ELR (cell line): ENCODE data around the gene ANKK1.

Source experiments
- DNase-seq: peaks from one replicate; pipeline ENCODE4 v3.0.0-alpha.2; 2015; ENCODE audit warnings: low read depth

The ANKK1 gene

DNA sequence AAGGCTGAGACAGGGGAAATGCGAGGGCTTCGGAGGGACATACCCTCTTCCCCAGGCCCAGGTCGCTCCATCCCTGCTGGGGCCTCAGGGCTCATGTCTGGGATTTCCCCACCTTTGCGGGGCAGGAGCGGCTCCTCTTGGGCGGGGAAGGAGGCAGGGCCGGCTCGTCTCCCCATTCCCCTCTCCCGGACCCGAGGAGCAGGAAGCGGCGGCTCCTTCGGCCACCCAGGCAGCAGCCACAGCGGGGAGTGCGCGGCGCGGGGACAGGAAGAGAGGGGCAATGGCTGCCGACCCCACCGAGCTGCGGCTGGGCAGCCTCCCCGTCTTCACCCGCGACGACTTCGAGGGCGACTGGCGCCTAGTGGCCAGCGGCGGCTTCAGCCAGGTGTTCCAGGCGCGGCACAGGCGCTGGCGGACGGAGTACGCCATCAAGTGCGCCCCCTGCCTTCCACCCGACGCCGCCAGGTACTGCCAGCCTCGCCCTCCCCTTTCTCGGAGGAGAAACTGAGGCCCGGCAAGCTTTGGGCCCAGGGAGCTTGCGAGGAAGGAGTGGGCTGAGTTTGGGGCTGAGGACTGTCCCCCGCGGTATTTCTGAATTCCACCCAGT is at the start of gene ANKK1:
ANKK1 (plus strand) TSS at position 175 of the 607 bp plus-strand sequence; CDS start at position 281, 106 bp downstream.
- no peak for DNase-seq

- no peak for DNase-seq
Measured at GRCh38 chr11:113338730-113339129, 48.8 kb upstream of the ANKK1 start.

- no peak for DNase-seq
Measured at GRCh38 chr11:113339929-113340589, 47.5 kb upstream of the ANKK1 start.

GRCh38 chr11:113341388-113342165 is 46.0 kb upstream of the ANKK1 start:
- no peak for DNase-seq

GRCh38 chr11:113345978-113346377 is 41.6 kb upstream of the ANKK1 start:
- no peak for DNase-seq

GRCh38 chr11:113349528-113349927 is 38.1 kb upstream of the ANKK1 start:
- DNase-seq: no peak

GRCh38 chr11:113350336-113351067 is 37.1 kb upstream of the ANKK1 start:
- DNase-seq: no peak

GRCh38 chr11:113351068-113351450 is 36.5 kb upstream of the ANKK1 start:
- no peak for DNase-seq

DNA sequence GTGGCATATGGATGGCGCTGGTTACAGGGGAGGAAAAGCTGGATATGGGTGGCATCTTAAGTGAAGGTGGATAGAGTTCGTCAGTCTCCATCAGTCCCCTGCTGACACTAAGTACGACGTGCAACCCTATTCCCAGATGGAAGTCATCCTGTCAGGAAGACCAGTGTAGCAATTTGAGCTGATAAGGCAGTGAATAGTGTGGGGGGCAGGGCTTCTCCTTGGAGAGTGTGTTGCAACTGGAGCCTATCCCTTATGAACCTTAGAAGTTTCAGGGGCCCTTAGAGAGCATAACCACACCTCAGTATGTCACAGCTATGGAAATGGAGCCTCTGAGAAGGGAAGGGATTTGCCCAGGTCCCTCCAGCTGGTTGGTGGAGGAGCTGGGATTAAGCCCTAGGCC is 36.1 kb upstream of the ANKK1 start:
- no peak for DNase-seq

DNA sequence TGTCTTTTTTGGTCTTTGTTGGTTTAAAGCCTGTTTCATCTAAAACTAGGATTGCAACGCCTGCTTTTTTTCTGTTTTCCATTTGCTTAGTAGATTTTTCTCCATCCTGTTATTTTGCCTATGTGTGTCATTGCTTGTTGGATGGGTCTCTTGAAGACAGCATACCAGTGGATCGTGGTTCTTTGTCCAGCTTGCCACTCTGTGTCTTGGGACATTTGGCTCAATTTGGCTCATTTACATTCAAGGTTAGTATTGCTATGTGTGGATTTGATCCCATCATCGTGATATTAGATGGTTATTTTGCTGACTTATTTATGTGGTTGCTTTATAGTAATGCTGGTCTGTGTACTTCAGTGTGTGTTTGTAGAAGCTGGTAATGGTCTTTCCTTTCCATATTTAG is 31.4 kb upstream of the ANKK1 start:
- no peak for DNase-seq

DNA sequence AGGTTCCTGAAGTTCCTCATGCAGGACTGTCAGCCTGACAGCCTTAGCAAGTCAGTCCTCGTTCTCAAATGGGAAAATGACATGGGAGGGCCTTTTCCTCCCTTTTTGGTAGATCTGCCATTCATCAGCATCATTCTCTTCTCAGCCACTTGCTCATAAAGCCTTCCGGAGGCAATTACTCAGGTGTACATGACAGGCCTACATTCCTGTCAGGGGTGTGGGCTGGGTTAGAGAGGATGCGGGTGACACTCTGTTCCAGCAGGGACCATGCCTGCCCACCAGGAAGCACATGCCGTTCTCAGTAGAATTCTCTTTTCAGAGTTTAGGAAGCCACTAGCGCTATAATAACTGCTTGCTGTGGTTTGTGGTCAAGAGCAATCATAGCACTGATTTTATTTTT is 24.2 kb upstream of the ANKK1 start:
- no peak for DNase-seq

DNA sequence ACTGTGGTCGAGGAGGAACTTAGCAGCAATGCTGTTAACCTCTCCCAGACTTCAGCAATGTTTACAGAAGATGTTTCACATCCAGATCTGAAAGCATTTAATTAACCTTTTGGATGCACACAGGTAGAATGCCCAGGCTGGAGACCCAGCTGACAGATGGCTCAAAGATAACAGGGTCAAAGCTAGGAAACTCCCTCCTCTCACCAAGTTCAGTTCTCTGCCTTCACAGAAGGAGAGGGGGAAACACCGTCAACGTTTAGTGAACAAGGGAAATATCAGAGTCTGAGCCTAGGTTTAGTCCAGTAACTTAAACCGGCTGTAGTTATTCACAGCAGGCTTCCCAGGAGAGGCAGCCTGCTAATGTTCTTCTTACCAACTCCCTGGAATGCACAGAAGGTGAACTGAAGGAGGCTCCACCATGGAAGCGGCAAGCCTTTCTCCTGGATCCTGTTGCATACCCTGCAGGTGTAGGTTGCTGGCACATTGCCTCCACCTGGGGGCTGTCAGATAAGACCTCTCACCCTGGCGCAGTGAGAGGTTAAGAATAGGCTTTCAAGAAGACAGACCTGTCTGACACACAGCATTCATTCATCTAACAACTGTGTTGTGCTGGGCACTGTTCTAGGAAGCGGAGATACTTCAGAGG is 23.5 kb upstream of the ANKK1 start:
- DNase-seq: no peak

DNA sequence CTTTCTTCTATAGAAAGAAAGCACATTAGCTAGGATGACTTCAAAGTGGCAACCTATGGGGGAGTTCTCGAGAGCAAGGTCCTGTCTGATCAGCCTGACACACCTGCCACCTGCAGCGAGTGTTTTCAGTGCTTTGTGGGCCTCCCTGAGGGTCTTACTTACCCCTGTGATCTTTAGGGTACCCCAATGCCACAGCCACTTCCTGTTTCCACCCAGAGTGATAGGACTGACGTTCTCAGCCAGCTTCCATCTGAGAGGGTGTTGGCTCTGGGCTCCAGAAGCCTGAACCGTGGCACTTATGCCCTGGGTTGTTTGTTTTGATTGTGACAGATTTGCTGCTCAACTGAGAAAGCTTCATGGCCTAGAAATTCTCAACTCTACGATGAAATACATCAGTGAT is 21.7 kb upstream of the ANKK1 start:
- no peak for DNase-seq

DNA sequence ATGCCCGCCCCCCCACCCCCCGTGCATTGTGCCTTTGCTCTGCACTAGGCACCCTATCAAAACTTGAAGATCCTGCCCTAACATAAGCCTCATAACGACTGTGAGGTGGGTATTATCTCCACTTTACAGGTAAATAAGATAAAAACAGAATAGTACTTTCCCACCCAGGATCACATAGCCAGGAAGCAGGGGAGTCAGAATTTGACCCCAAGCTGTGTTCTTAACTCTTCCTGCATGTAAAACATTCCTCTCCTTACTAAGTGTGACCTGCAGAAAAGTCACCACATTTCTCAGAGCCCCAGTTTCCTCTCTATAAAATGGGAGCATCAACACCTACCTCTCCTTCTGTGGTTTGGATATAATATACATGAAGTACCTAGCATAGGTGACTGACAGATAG is 18.2 kb upstream of the ANKK1 start:
- DNase-seq: no peak

DNA sequence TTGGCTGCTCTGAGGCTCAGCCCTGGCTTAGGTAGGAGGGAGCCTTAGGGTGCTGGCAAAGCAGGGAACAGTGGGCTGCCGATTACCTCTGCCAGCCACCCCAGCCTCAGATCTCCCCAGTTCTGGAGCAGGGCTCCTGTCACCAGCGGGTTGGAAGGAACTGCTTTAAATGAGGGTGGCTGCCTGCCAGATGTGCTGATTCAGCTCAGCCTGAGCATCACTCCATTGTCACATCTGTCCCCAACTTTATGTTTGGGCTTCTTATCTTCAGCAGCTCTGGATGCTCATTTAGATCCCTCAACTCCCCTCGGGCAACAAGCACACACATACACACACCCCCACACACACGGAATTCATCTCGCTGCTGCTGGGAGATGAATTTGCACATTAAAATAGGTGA is 16.9 kb upstream of the ANKK1 start:
- DNase-seq: no peak

DNA sequence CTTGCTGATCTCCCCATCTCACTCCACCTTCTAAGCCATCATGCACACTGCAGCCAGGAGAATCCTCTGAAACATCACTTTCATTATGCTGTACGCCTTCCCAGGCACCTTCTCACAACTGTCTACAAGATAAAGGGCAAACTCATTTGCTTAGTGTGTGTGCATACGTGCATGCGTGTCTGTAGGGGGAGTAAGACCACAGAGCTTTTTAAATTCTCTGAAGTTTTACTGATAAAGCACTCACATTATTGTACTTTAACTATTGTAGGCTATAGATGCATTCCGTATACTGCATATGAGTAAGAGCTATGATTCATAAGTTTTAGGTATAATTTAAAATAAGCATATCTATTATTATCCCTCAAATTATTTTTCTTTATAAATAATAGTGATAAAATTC is 15.3 kb upstream of the ANKK1 start:
- DNase-seq: peak; percentile 31

DNA sequence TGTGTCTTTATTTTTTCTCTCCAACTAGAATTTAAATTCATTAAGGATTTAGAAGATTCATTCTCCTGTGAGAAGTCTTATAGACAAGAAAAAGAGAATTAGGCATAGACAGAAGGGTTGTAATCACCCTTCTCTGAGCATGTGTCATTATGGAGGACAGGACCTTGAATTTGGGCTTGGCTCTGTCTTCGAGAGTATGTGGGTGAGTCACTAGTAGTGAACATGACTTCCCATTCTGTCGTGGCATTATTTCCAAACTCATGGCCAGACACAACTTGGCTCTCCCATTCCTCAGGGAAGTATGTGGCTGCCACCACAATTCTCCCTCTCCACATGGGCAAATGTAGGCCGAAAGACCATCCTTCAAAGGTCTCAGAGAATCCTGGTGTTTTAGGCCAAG is 14.3 kb upstream of the ANKK1 start:
- DNase-seq: peak; percentile 64

- DNase-seq: no peak
Measured at GRCh38 chr11:113373981-113374560, 13.5 kb upstream of the ANKK1 start.

DNA sequence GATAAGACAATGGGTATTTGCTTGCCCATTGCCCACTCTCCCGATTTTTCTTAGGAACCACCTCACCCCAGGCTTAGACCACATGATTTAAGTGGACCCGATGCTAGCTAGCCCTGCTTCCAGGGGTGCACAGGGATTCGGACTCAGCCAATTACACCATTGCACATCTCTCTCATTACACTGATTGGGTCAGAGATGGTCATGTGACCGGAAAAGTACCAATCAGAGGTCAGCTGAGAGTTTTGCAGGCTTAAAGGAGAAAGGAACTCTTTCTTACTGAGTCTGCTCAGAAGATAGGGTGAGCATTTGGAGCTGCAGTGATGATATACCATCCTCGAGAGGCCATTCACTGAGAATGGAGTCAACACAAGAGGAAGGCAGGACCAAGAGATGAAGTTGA is 12.2 kb upstream of the ANKK1 start:
- DNase-seq: no peak

- no peak for DNase-seq
Measured at GRCh38 chr11:113376156-113376555, 11.4 kb upstream of the ANKK1 start.

GRCh38 chr11:113377681-113378412 is 9.7 kb upstream of the ANKK1 start:
- DNase-seq: no peak
